Measurements from ENCODE around the gene NANOGP8. TPM values are rescaled to one million over a fixed set of nuclear protein-coding genes. Genes with fewer than 3 reads are reported as not detected.

Gene NANOGP8
- total RNA-seq, 3 donors from 2014 or later (not counting 1 experiment from before 2014, with no cell fraction given), result not detected

DNA sequence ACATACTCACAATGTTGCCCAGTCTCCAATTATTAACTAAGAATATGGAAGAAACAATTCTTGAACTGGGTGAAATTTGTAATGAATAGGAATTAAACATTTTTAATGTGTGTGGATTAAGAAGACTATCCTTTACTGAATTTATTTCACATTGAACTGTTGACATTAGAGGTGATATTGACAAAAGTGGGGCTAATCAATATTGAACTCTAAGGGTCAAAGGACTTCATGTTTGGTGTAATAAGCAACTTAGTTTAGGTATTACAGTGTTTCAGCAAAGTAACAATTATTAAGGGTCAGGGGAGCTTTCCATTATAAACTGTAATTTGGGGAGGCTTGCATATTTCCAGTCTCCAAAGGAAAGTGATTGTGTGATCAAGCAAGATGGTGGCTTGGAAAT lies 16.2 kb upstream of the NANOGP8 start:
- Histone ChIP-seq H3K36me3 (ENCODE audit: control insufficient read depth, insufficient read depth, low read length) (no peaks in the 10 kb centered on the region), H3K4me1 (ENCODE audit: control insufficient read depth, insufficient read depth, low read length) (no peaks in the 10 kb centered on the region), H3K27ac (ENCODE audit: low read length) (no peak overlapping the region), H3K9me3 (ENCODE audit: control insufficient read depth, insufficient read depth, low read length) (no peaks in the 10 kb centered on the region), H3K4me3 (ENCODE audit: low read length) (no peak overlapping the region), H3K27me3 (ENCODE audit: control insufficient read depth, insufficient read depth, low read length) (no peaks in the 10 kb centered on the region)
- Mint-ChIP-seq H3K27me3 (ENCODE audit: low read depth in 2 of 2) (no peaks in the 10 kb centered on the region), H3K4me1 (no peaks in the 10 kb centered on the region), H3K4me3 (no peak overlapping the region), H3K27ac (no peak overlapping the region), H3K9me3 (no peaks in the 10 kb centered on the region), H3K36me3 (no peaks in the 10 kb centered on the region)
- intact Hi-C loops (cut with micrococcal nuclease), result no loop called here
- no peak for ATAC-seq
- TF ChIP-seq, protein P1, sequence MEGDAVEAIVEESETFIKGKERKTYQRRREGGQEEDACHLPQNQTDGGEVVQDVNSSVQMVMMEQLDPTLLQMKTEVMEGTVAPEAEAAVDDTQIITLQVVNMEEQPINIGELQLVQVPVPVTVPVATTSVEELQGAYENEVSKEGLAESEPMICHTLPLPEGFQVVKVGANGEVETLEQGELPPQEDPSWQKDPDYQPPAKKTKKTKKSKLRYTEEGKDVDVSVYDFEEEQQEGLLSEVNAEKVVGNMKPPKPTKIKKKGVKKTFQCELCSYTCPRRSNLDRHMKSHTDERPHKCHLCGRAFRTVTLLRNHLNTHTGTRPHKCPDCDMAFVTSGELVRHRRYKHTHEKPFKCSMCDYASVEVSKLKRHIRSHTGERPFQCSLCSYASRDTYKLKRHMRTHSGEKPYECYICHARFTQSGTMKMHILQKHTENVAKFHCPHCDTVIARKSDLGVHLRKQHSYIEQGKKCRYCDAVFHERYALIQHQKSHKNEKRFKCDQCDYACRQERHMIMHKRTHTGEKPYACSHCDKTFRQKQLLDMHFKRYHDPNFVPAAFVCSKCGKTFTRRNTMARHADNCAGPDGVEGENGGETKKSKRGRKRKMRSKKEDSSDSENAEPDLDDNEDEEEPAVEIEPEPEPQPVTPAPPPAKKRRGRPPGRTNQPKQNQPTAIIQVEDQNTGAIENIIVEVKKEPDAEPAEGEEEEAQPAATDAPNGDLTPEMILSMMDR (IDR thresholded peaks at IDR 0.05), result no peak
- DNase-seq, result no peak

DNA sequence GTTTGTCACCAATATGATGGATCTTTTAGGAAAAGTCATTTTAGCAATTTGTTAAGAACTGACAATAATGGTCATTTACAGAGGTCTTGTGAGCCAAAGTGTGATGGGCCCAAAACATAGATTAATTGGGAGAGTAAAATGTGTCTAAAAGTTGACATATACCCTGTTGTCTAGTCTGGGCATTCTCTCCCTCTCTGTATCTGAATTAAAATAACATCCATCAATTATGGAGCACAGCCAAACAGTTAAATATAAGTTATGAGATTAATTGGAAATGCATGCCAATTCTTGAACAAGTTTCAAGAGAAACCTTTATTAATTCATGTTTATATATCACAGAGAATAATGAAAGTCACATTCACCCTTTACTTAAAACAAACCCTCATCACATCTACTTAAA lies 13.6 kb upstream of the NANOGP8 start:
- intact Hi-C loops (cut with micrococcal nuclease), result no loop called here

GRCh38 chr15:35095941-35096340 lies 10.8 kb upstream of the NANOGP8 start:
- Histone ChIP-seq H3K36me3 (ENCODE audit: control insufficient read depth, insufficient read depth, low read length) (no peaks in the 10 kb centered on the region), H3K9me3 (ENCODE audit: control insufficient read depth, insufficient read depth, low read length) (no peaks in the 10 kb centered on the region), H3K4me3 (ENCODE audit: low read length) (no peak overlapping the region), H3K27ac (ENCODE audit: low read length) (no peak overlapping the region), H3K27me3 (ENCODE audit: control insufficient read depth, insufficient read depth, low read length) (no peaks in the 10 kb centered on the region), H3K4me1 (ENCODE audit: control insufficient read depth, insufficient read depth, low read length) (no peaks in the 10 kb centered on the region)
- ATAC-seq (no peak), DNase-seq (no peak)
- Mint-ChIP-seq H3K4me1 (no peaks in the 10 kb centered on the region), H3K27ac (no peak overlapping the region), H3K4me3 (no peak overlapping the region), H3K27me3 (ENCODE audit: low read depth in 2 of 2) (no peaks in the 10 kb centered on the region), H3K9me3 (no peaks in the 10 kb centered on the region), H3K36me3 (no peaks in the 10 kb centered on the region)
- TF ChIP-seq, protein P1 (IDR thresholded peaks at IDR 0.05), result no peak
- intact Hi-C loops (cut with micrococcal nuclease), result no loop called here
- WGBS (ENCODE audit: insufficient coverage), result 100% methylated on average over 1 of the region's 4 CpGs

More for the DNA sequence above, 13.6 kb upstream of the NANOGP8 start:
- H3K4me1 ChIP-seq (ENCODE audit: control insufficient read depth, insufficient read depth, low read length), result no peaks in the 10 kb centered on the region
- DNase-seq (no peak), ATAC-seq (no peak)
- no peaks in the 10 kb centered on the region for H3K9me3 ChIP-seq (ENCODE audit: control insufficient read depth, insufficient read depth, low read length)
- Mint-ChIP-seq H3K4me3 (no peak overlapping the region), H3K9me3 (no peaks in the 10 kb centered on the region), H3K4me1 (no peaks in the 10 kb centered on the region), H3K36me3 (no peaks in the 10 kb centered on the region), H3K27me3 (ENCODE audit: low read depth in 2 of 2) (no peaks in the 10 kb centered on the region), H3K27ac (no peak overlapping the region)
- H3K4me3 ChIP-seq (ENCODE audit: low read length), result no peak overlapping the region
- H3K27me3 ChIP-seq (ENCODE audit: control insufficient read depth, insufficient read depth, low read length), result no peaks in the 10 kb centered on the region
- no peak overlapping the region for H3K27ac ChIP-seq (ENCODE audit: low read length)
- no peaks in the 10 kb centered on the region for H3K36me3 ChIP-seq (ENCODE audit: control insufficient read depth, insufficient read depth, low read length)
- TF ChIP-seq, protein P1 (IDR thresholded peaks at IDR 0.05), result no peak

DNA sequence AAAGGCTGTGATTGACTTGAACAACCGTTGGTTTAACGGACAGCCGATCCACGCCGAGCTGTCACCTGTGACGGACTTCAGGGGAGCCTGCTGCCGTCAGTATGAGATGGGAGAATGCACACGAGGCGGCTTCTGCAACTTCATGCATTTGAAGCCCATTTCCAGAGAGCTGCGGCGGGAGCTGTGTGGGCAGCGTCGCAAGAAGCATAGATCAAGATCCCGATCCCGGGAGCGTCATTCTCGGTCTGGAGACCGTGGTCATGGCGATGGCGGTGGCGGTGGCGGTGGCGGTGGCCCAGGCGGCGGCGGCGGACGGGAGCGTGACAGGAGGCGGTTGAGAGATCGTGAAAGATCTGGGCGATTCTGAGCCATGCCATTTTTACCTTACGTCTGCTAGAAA lies 7.8 kb upstream of the NANOGP8 start:
- ATAC-seq (no peak), DNase-seq (no peak)
- Histone ChIP-seq H3K36me3 (ENCODE audit: control insufficient read depth, insufficient read depth, low read length) (no peaks in the 10 kb centered on the region), H3K27ac (ENCODE audit: low read length) (no peak overlapping the region), H3K9me3 (ENCODE audit: control insufficient read depth, insufficient read depth, low read length) (no peaks in the 10 kb centered on the region), H3K27me3 (ENCODE audit: control insufficient read depth, insufficient read depth, low read length) (no peaks in the 10 kb centered on the region), H3K4me1 (ENCODE audit: control insufficient read depth, insufficient read depth, low read length) (no peaks in the 10 kb centered on the region), H3K4me3 (ENCODE audit: low read length) (no peak overlapping the region)
- no peak overlapping the region for H3K27ac Mint-ChIP-seq
- no peaks in the 10 kb centered on the region for H3K9me3 Mint-ChIP-seq
- H3K27me3 Mint-ChIP-seq (ENCODE audit: low read depth in 2 of 2), result no peaks in the 10 kb centered on the region
- TF ChIP-seq, protein P1 (IDR thresholded peaks at IDR 0.05), result no peak
- no peaks in the 10 kb centered on the region for H3K4me1 Mint-ChIP-seq
- H3K36me3 Mint-ChIP-seq, result no peaks in the 10 kb centered on the region
- 94% methylated on average over 32 of the region's 33 CpGs for WGBS (ENCODE audit: insufficient coverage)
- intact Hi-C loops (cut with micrococcal nuclease), result no loop called here
- no peak overlapping the region for H3K4me3 Mint-ChIP-seq

All from natural killer cell (primary cell).